Ureter (tissue), 1 donor: ENCODE results near the gene WDR31. TPM values are rescaled to one million over a fixed set of nuclear protein-coding genes. Genes with fewer than 3 reads are reported as not detected.
"Not testable (repeated sequence)": the region's sequence is repeated elsewhere in the genome, so short reads cannot be mapped to it uniquely, and the experiment has no call there.

Experiments used
- DNase-seq: peaks from one replicate; pipeline ENCODE4 v3.0.0-alpha.2; 2020; ENCODE audit warnings: low spot score
- total RNA-seq: library from RNA; stranded (reverse); gene quantifications from one replicate; pipeline ENCODE4 v1.2.4, GENCODE V29; 2023
- donor health status: DM: yes; HTN: yes; CAD: no.

WDR31 gene
- total RNA-seq, 1 donor from 2014 or later, result 5.1 TPM

- DNase-seq, result no peak
Observed at GRCh38 chr9:113298311-113298710, 41.8 kb downstream of the WDR31 start.

- DNase-seq, result no peak
Observed at GRCh38 chr9:113296796-113297558, 43.1 kb downstream of the WDR31 start.

- not testable (repeated sequence) for DNase-seq
Observed at GRCh38 chr9:113296247-113296646, 43.8 kb downstream of the WDR31 start.

GRCh38 chr9:113293285-113293878 lies 46.7 kb downstream of the WDR31 start:
- no peak for DNase-seq

- DNase-seq, result no peak
Observed at GRCh38 chr9:113290052-113290607, 49.9 kb downstream of the WDR31 start.

- DNase-seq, result no peak
Observed at GRCh38 chr9:113289091-113289490, 51.0 kb downstream of the WDR31 start.

- DNase-seq, result no peak
Observed at GRCh38 chr9:113281356-113281755, 58.7 kb downstream of the WDR31 start.

GRCh38 chr9:113278840-113279239 lies 61.2 kb downstream of the WDR31 start:
- DNase-seq, result no peak

- DNase-seq, result peak; percentile 98
Observed at GRCh38 chr9:113275157-113276131, 64.6 kb downstream of the WDR31 start, which contains the start of the genes CDC26 and PRPF4. TSS of gene CDC26 (minus strand) at chr9:113275572. CDS start at chr9:113272507, 3,065 bp downstream. TSS of gene PRPF4 (plus strand) at chr9:113275658. CDS start at chr9:113275744, 86 bp downstream.

GRCh38 chr9:113274474-113275156 lies 65.5 kb downstream of the WDR31 start:
- DNase-seq, result no peak

GRCh38 chr9:113269871-113270270 lies 70.2 kb downstream of the WDR31 start:
- no peak for DNase-seq

- DNase-seq, result no peak
Observed at GRCh38 chr9:113269355-113269754, 70.7 kb downstream of the WDR31 start.

GRCh38 chr9:113267911-113268566 lies 72.0 kb downstream of the WDR31 start:
- no peak for DNase-seq

GRCh38 chr9:113266174-113266573 lies 73.9 kb downstream of the WDR31 start:
- no peak for DNase-seq

Other genes starting within 250 kb of the WDR31 start
- gene SLC31A2, start 189.3 kb downstream of the WDR31 start, total RNA-seq, result 8.9 TPM
- 43.9 TPM for gene FKBP15, start 119.0 kb downstream of the WDR31 start, total RNA-seq
- gene SLC31A1, start 118.7 kb downstream of the WDR31 start, total RNA-seq, result 26.3 TPM
- gene CDC26, start 64.7 kb downstream of the WDR31 start, total RNA-seq, result 26.6 TPM
- 27.5 TPM for gene PRPF4, start 64.6 kb downstream of the WDR31 start, total RNA-seq
- gene RNF183, start 36.9 kb downstream of the WDR31 start, total RNA-seq, result 0.96 TPM
- 10.2 TPM for gene BSPRY, start 9.3 kb upstream of the WDR31 start, total RNA-seq
- 39.2 TPM for gene HDHD3, start 36.7 kb upstream of the WDR31 start, total RNA-seq
- gene ALAD, start 61.0 kb upstream of the WDR31 start, total RNA-seq, result 45.4 TPM
- 34.8 TPM for gene POLE3, start 70.4 kb upstream of the WDR31 start, total RNA-seq
- gene C9orf43, start 70.5 kb upstream of the WDR31 start, total RNA-seq, result 0.62 TPM
- 57.9 TPM for gene RGS3, start 123.5 kb upstream of the WDR31 start, total RNA-seq